Natural killer cell (primary cell): Measurements from ENCODE around the gene TMEM135. TPM values are rescaled to one million over a fixed set of nuclear protein-coding genes. Genes with fewer than 3 reads are reported as not detected.
"Not testable (repeated sequence)": the region's sequence is repeated elsewhere in the genome, so short reads cannot be mapped to it uniquely, and the experiment has no call there.

Experiments used
- ATAC-seq, 3 donors: fragments of 150-1000 bp in 2 of 3; fragments of 200-7000 bp in 1 of 3; cut with Tn5 transposase; 1 replicate in 1 of 3; 2 replicates in 2 of 3; pipeline ENCODE4 v1.10.0; 2021; ENCODE audit warnings: mild to moderate bottlenecking in 2 of 3, moderate library complexity in 2 of 3
- DNase-seq, 2 donors: peaks; one replicate each; pipeline versions ENCODE4 v3.0.0 to v3.0.0-alpha.2; 2013 to 2021; ENCODE audit warnings: mixed read lengths in 1 of 2
- H3K27ac ChIP-seq: one replicate; pipeline ENCODE4 v1.5.1; 2013; ENCODE audit warnings: mild to moderate bottlenecking, low read length
- H3K27me3 ChIP-seq: one replicate; pipeline ENCODE4 v1.6.1; 2013; ENCODE audit warnings: low read length; ENCODE audit not compliant: control insufficient read depth, insufficient read depth
- H3K36me3 ChIP-seq: one replicate; pipeline ENCODE4 v1.6.1; 2013; ENCODE audit warnings: low read length; ENCODE audit not compliant: control insufficient read depth, insufficient read depth
- H3K4me1 ChIP-seq: one replicate; pipeline ENCODE4 v1.6.1; 2013; ENCODE audit warnings: low read length; ENCODE audit not compliant: control insufficient read depth, insufficient read depth
- H3K4me3 ChIP-seq: one replicate; pipeline ENCODE4 v1.5.1; 2013; ENCODE audit warnings: low read length
- H3K9me3 ChIP-seq: one replicate; pipeline ENCODE4 v1.6.1; 2013; ENCODE audit warnings: low read length; ENCODE audit not compliant: control insufficient read depth, insufficient read depth
- H3K27ac Mint-ChIP-seq, 2 donors: one replicate each; pipeline ENCODE4 v1.8.0; 2022; ENCODE audit warnings: mild to moderate bottlenecking in 2 of 2, mixed read lengths in 2 of 2, moderate library complexity in 1 of 2
- H3K27me3 Mint-ChIP-seq, 2 donors: one replicate each; pipeline ENCODE4 v1.8.0; 2022; ENCODE audit warnings: low read depth in 2 of 2, mixed read lengths in 2 of 2
- H3K36me3 Mint-ChIP-seq: one replicate; pipeline ENCODE4 v1.8.0; 2022; ENCODE audit warnings: mixed read lengths
- H3K4me1 Mint-ChIP-seq, 2 donors: one replicate each; pipeline ENCODE4 v1.8.0; 2022; ENCODE audit warnings: mixed read lengths in 2 of 2
- H3K4me3 Mint-ChIP-seq: one replicate; pipeline ENCODE4 v1.8.0; 2022; ENCODE audit warnings: mild to moderate bottlenecking, moderate library complexity, mixed read lengths
- H3K9me3 Mint-ChIP-seq, 2 donors: one replicate each; pipeline ENCODE4 v1.8.0; 2022; ENCODE audit warnings: mixed read lengths in 2 of 2
- CTCF ChIP-seq: fragments of 200-600 bp; IDR thresholded peaks from one replicate; pipeline ENCODE4 v1.8.0; 2022; ENCODE audit warnings: antibody characterized with exemption
- WGBS: methylation state at CpG from one replicate; pipeline ENCODE4 v1.1.7; 2013; ENCODE audit warnings: missing lambda C conversion rate; ENCODE audit not compliant: insufficient coverage; 5-methylcytosine and 5-hydroxymethylcytosine counted together
- intact Hi-C: fragments of 100-400 bp; cut with micrococcal nuclease; formaldehyde crosslinking; loops from one replicate; pipeline ENCODE4 v1.14.2; 2022
- total RNA-seq, 4 donors: library from RNA; stranded (reverse); fragments of 120-200 nt in 1 of 4; gene quantifications; one replicate each; pipeline versions ENCODE4 v1.2.3 to v1.2.4, GENCODE V29; 2013 to 2022

Gene TMEM135
- total RNA-seq, 3 donors from 2014 or later (not counting 1 experiment from before 2014, with no cell fraction given) = 18.8 to 42.0 (median 36.1) TPM

DNA sequence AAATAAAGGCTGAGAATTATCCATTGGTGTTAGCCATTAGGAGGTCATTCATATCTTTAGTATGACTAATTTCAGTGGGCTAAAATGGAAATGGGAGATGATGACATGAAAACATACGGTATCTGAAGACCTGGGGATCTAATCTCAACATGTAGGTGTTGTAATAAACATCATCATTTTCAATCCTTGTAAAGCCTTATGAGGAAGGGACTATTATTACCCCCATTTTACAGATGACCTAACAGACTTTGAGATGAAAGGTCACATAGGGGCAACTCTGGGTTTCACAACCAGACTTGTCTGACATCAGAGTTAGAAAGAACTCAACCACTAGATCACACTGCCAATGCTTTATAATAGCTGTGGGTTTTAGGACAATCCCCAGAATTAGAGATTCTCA lies 34.8 kb upstream of the TMEM135 start:
- intact Hi-C loops = no loop called here
- DNase-seq = no peak
- no peak for TF ChIP-seq CTCF
- no peaks in the 10 kb centered on the region for H3K9me3 ChIP-seq
- H3K4me1 ChIP-seq = no peaks in the 10 kb centered on the region
- H3K27me3 ChIP-seq = no peaks in the 10 kb centered on the region
- peaks cover 0 to 3% of the 10 kb centered on the region in 2 donors for H3K27me3 Mint-ChIP-seq
- H3K27ac ChIP-seq = no peak overlapping the region
- H3K4me3 ChIP-seq = no peak overlapping the region
- no peaks in the 10 kb centered on the region for H3K36me3 ChIP-seq
- no peaks in the 10 kb centered on the region for H3K9me3 Mint-ChIP-seq
- H3K36me3 Mint-ChIP-seq = no peaks in the 10 kb centered on the region
- WGBS = no CpG with 5 or more reads among the region's 1 CpG
- no peak overlapping the region for H3K4me3 Mint-ChIP-seq
- H3K4me1 Mint-ChIP-seq = no peaks in the 10 kb centered on the region
- no peak for ATAC-seq
- H3K27ac Mint-ChIP-seq = no peak overlapping the region

DNA sequence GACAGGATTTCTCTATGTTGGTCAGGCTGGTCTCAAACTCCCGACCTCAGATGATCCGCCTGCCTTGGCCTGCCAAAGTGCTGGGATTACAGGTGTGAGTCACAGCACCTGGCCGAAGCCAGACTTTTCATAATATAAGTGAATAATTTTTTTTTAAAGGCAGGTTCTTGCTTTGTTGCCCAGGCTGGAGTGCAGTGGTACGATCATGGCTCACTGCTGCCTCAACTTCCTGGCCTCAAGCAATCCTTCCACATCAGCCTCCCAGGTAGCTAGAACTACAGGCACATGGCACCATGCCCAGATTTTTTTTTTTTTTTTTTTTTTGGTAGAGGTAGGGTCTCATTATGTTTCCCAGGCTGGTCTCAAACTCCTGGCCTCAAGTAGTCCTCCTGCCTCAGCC lies 33.5 kb upstream of the TMEM135 start:
- H3K4me1 Mint-ChIP-seq, DNase-seq, H3K4me3 ChIP-seq, H3K4me1 ChIP-seq, H3K9me3 ChIP-seq, H3K27me3 ChIP-seq, H3K27me3 Mint-ChIP-seq, H3K27ac ChIP-seq, intact Hi-C loops, H3K36me3 ChIP-seq, H3K4me3 Mint-ChIP-seq, H3K9me3 Mint-ChIP-seq, H3K36me3 Mint-ChIP-seq, ATAC-seq, H3K27ac Mint-ChIP-seq: not testable (repeated sequence)
- WGBS = 97% methylated on average over 4 of the region's 4 CpGs

- no peak for TF ChIP-seq CTCF
- no peak overlapping the region for H3K4me3 Mint-ChIP-seq
- Histone ChIP-seq H3K4me1 (no peaks in the 10 kb centered on the region), H3K4me3 (no peak overlapping the region), H3K36me3 (no peaks in the 10 kb centered on the region), H3K9me3 (no peaks in the 10 kb centered on the region), H3K27me3 (no peaks in the 10 kb centered on the region), H3K27ac (no peak overlapping the region)
- H3K4me1 Mint-ChIP-seq = no peaks in the 10 kb centered on the region
- no peaks in the 10 kb centered on the region for H3K36me3 Mint-ChIP-seq
- H3K9me3 Mint-ChIP-seq = no peaks in the 10 kb centered on the region
- DNase-seq = no peak
- H3K27me3 Mint-ChIP-seq = peaks cover 0 to 3% of the 10 kb centered on the region in 2 donors
- WGBS = 79% methylated on average over 3 of the region's 3 CpGs
- ATAC-seq = no peak
- H3K27ac Mint-ChIP-seq = no peak overlapping the region
- intact Hi-C loops = no loop called here
Observed at GRCh38 chr11:87005569-87005921, 32.2 kb upstream of the TMEM135 start.

- intact Hi-C loops = no loop called here
Observed at GRCh38 chr11:87006035-87006434, 31.7 kb upstream of the TMEM135 start.

More at GRCh38 chr11:87006035-87006434, 31.7 kb upstream of the TMEM135 start:
- no peaks in the 10 kb centered on the region for H3K9me3 ChIP-seq
- WGBS = no CpG with 5 or more reads among the region's 4 CpGs
- H3K4me3 ChIP-seq = no peak overlapping the region
- ATAC-seq = no peak
- no peak for DNase-seq
- Mint-ChIP-seq H3K27ac (no peak overlapping the region), H3K4me1 (no peaks in the 10 kb centered on the region), H3K4me3 (no peak overlapping the region), H3K27me3 (peaks cover 0 to 3% of the 10 kb centered on the region in 2 donors), H3K9me3 (no peaks in the 10 kb centered on the region), H3K36me3 (no peaks in the 10 kb centered on the region)
- H3K27ac ChIP-seq = no peak overlapping the region
- no peaks in the 10 kb centered on the region for H3K4me1 ChIP-seq
- no peaks in the 10 kb centered on the region for H3K27me3 ChIP-seq
- H3K36me3 ChIP-seq = no peaks in the 10 kb centered on the region
- no peak for TF ChIP-seq CTCF
